GM13977 (cell line): ENCODE data around the gene HSPA12B.

Experiments
- DNase-seq: peaks from one replicate; pipeline ENCODE4 v3.0.0; 2012; ENCODE audit warnings: low spot score
- CTCF ChIP-seq: IDR thresholded peaks from 2 replicates; pipeline ENCODE4 v1.5.1; 2012; ENCODE audit warnings: mild to moderate bottlenecking, control low read depth; ENCODE audit not compliant: insufficient read depth; ENCODE audit errors: extremely low read depth, missing control alignments
- in situ Hi-C: fragments of 300-500 bp; cut with MboI; formaldehyde crosslinking; loops from one replicate; pipeline ENCODE4 v1.12.0; 2022; ENCODE audit warnings: low sequenced_read_pairs, low pct_unique_long_range_greater_than_20kb, mixed read lengths, inconsistent platforms; ENCODE audit not compliant: unreplicated experiment

Gene HSPA12B

GRCh38 chr20:3702611-3703391 is 29.7 kb upstream of the HSPA12B start:
- in situ Hi-C loops: no loop called here
- no peak for DNase-seq
- no peak for TF ChIP-seq CTCF

GRCh38 chr20:3704087-3704486 is 28.4 kb upstream of the HSPA12B start:
- in situ Hi-C loops: no loop called here
- no peak for DNase-seq
- TF ChIP-seq CTCF: no peak

GRCh38 chr20:3705491-3705969 is 27.0 kb upstream of the HSPA12B start:
- no peak for DNase-seq
- no peak for TF ChIP-seq CTCF
- in situ Hi-C loops: no loop called here

GRCh38 chr20:3705970-3706739 is 26.3 kb upstream of the HSPA12B start:
- in situ Hi-C loops: no loop called here
- TF ChIP-seq CTCF: no peak
- DNase-seq: no peak

GRCh38 chr20:3706774-3707507 is 25.5 kb upstream of the HSPA12B start:
- TF ChIP-seq CTCF: no peak
- in situ Hi-C loops: no loop called here
- no peak for DNase-seq

DNA sequence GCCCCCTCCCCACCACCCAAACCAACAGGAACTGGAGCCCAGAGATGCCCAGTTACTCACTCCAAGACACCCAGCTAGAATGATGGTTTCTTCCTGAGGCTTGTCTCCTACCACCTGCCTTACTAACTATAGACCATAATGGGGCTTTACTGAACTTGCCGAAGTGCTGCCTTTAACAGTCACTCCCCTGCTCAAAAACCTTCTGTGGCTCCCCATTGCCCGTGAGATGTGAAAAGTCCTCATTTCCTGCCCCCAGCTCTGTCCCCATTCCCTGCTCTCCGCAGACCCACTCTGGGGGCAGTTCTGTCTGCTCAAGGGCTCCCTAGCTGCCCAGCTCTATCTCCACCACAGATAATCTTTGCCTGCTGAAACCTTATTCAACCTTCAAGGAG is 25.0 kb upstream of the HSPA12B start:
- TF ChIP-seq CTCF: no peak
- in situ Hi-C loops: no loop called here
- DNase-seq: no peak
